Lung (tissue), 12 donors: Measurements from ENCODE around the gene CBL. TPM values are rescaled to one million over a fixed set of nuclear protein-coding genes. Genes with fewer than 3 reads are reported as not detected.

Experiments
- ATAC-seq: fragments of 200-7000 bp; cut with Tn5 transposase; one replicate; pipeline ENCODE4 v1.9.1; 2020; ENCODE audit warnings: moderate number of reproducible peaks; ENCODE audit not compliant: insufficient read depth, low FRiP score
- DNase-seq, 3 donors: peaks; one replicate each; pipeline ENCODE4 v3.0.0-alpha.2; 2013 to 2017
- H3K27ac ChIP-seq, 2 donors: one replicate each; pipeline ENCODE4 v1.5.1; 2013; ENCODE audit warnings: mild to moderate bottlenecking in 2 of 2, moderate library complexity in 2 of 2, control low read depth in 1 of 2, inconsistent platforms in 1 of 2, low read depth in 1 of 2, low read length in 1 of 2
- H3K27me3 ChIP-seq, 3 donors: one replicate each; pipeline ENCODE4 v1.5.1; 2013; ENCODE audit warnings: low read length in 2 of 3; ENCODE audit not compliant: control insufficient read depth in 3 of 3, insufficient read depth in 3 of 3
- H3K36me3 ChIP-seq, 4 donors: one replicate each; pipeline ENCODE4 v1.5.1; 2013; ENCODE audit warnings: low read length in 4 of 4, mild to moderate bottlenecking in 1 of 4, moderate library complexity in 1 of 4; ENCODE audit not compliant: control insufficient read depth in 4 of 4, insufficient read depth in 4 of 4
- H3K4me1 ChIP-seq, 5 donors: one replicate each; pipeline ENCODE4 v1.5.1; 2013; ENCODE audit warnings: low read length in 5 of 5, mild to moderate bottlenecking in 2 of 5, moderate library complexity in 1 of 5; ENCODE audit not compliant: control insufficient read depth in 5 of 5, insufficient read depth in 5 of 5
- H3K4me3 ChIP-seq: one replicate; pipeline ENCODE4 v1.5.1; 2013; ENCODE audit warnings: mild to moderate bottlenecking, control low read depth, moderate library complexity
- H3K9ac ChIP-seq, 2 donors: one replicate each; pipeline ENCODE4 v1.5.1; 2013; ENCODE audit warnings: low read length in 2 of 2, control low read depth in 1 of 2; ENCODE audit not compliant: insufficient read depth in 1 of 2
- H3K9me3 ChIP-seq, 4 donors: one replicate each; pipeline ENCODE4 v1.5.1; 2013; ENCODE audit warnings: low read length in 3 of 4, mild to moderate bottlenecking in 1 of 4, moderate library complexity in 1 of 4; ENCODE audit not compliant: control insufficient read depth in 4 of 4, insufficient read depth in 3 of 4
- WGBS, 2 donors: extraction: QIAGEN DNeasy Blood & Tissue Kit; methylation state at CpG; one replicate each; pipeline ENCODE4 v1.1.7; 2013; 5-methylcytosine and 5-hydroxymethylcytosine counted together
- polyA plus RNA-seq, 2 donors: library from polyadenylated mRNA; stranded (reverse); fragments of 200-250 nt; gene quantifications; one replicate each; pipeline ENCODE4 v1.2.1, GENCODE V29; 2013
- total RNA-seq, 2 donors: library from RNA; depleted of rRNA in 1 of 2; stranded (reverse); fragments of >200 nt in 1 of 2; gene quantifications; one replicate each; pipeline ENCODE4 v1.2.1, GENCODE V29; 2014 to 2021
- TF ChIP-seq, protein P1 (sequence below): IDR thresholded peaks from 2 replicates; pipeline ENCODE4 v1.5.1; 2012; ENCODE audit warnings: mild to moderate bottlenecking; ENCODE audit errors: control extremely low read depth, extremely low read depth
- donor health status: control.
- donor health status: control.
- donor health status: Bipolar disorder and iron deficiency.
- donor health status: healthy.
- donor health status: DM: yes; HTN: yes; CAD: no.

CBL gene
- total and polyA plus RNA-seq, 4 donors: 8.7 to 25.1 (median 16.1) TPM

- no peak overlapping the region for H3K27ac ChIP-seq
- no peak for DNase-seq
- no peak overlapping the region for H3K9ac ChIP-seq
- TF ChIP-seq, protein P1, sequence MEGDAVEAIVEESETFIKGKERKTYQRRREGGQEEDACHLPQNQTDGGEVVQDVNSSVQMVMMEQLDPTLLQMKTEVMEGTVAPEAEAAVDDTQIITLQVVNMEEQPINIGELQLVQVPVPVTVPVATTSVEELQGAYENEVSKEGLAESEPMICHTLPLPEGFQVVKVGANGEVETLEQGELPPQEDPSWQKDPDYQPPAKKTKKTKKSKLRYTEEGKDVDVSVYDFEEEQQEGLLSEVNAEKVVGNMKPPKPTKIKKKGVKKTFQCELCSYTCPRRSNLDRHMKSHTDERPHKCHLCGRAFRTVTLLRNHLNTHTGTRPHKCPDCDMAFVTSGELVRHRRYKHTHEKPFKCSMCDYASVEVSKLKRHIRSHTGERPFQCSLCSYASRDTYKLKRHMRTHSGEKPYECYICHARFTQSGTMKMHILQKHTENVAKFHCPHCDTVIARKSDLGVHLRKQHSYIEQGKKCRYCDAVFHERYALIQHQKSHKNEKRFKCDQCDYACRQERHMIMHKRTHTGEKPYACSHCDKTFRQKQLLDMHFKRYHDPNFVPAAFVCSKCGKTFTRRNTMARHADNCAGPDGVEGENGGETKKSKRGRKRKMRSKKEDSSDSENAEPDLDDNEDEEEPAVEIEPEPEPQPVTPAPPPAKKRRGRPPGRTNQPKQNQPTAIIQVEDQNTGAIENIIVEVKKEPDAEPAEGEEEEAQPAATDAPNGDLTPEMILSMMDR: no peak
- 87% methylated on average over 3 of the region's 3 CpGs for WGBS, 2 donors
- ATAC-seq: no peak
- peaks cover 9 to 21% (median 16%) of the 10 kb centered on the region in 4 donors for H3K36me3 ChIP-seq
- peaks cover 0 to 5% (median 0%) of the 10 kb centered on the region in 4 donors for H3K9me3 ChIP-seq
- no peaks in the 10 kb centered on the region for H3K4me1 ChIP-seq
- no peaks in the 10 kb centered on the region for H3K27me3 ChIP-seq
- H3K4me3 ChIP-seq: no peak overlapping the region
These were observed 82.1 kb downstream of the CBL start for GRCh38 chr11:119288219-119288618.

- Histone ChIP-seq H3K36me3 (peaks cover 6 to 18% (median 10%) of the 10 kb centered on the region in 4 donors), H3K9ac (no peak overlapping the region), H3K27me3 (no peaks in the 10 kb centered on the region), H3K4me1 (no peaks in the 10 kb centered on the region), H3K27ac (no peak overlapping the region), H3K9me3 (peaks cover 0 to 5% (median 0%) of the 10 kb centered on the region in 4 donors), H3K4me3 (no peak overlapping the region)
- TF ChIP-seq, protein P1: no peak
- WGBS, 2 donors: 98% methylated on average over 10 of the region's 10 CpGs
- no peak for DNase-seq
- no peak for ATAC-seq
These were observed 84.9 kb downstream of the CBL start for GRCh38 chr11:119290894-119291497.

- peaks cover 0 to 5% (median 0%) of the 10 kb centered on the region in 4 donors for H3K9me3 ChIP-seq
- peaks cover 0 to 3% (median 0%) of the 10 kb centered on the region in 5 donors for H3K4me1 ChIP-seq
- H3K4me3 ChIP-seq: no peak overlapping the region
- H3K9ac ChIP-seq: no peak overlapping the region
- peaks cover 4 to 22% (median 15%) of the 10 kb centered on the region in 4 donors for H3K36me3 ChIP-seq
- H3K27ac ChIP-seq: no peak overlapping the region
- 95 to 96% methylated on average over 3 of the region's 3 CpGs for whole genome bisulfite sequencing, 2 donors
- ATAC-seq: no peak
- no peaks in the 10 kb centered on the region for H3K27me3 ChIP-seq
- TF ChIP-seq, protein P1: no peak
- DNase-seq: no peak
These were observed 87.3 kb downstream of the CBL start for GRCh38 chr11:119293461-119293860.
